ELF-1 (cell line): ENCODE measurements around the gene TMEM47.

Source experiments
- DNase-seq: peaks from one replicate; pipeline ENCODE4 v3.0.0-alpha.2; 2016; ENCODE audit warnings: low read depth, low spot score

Gene TMEM47

DNA sequence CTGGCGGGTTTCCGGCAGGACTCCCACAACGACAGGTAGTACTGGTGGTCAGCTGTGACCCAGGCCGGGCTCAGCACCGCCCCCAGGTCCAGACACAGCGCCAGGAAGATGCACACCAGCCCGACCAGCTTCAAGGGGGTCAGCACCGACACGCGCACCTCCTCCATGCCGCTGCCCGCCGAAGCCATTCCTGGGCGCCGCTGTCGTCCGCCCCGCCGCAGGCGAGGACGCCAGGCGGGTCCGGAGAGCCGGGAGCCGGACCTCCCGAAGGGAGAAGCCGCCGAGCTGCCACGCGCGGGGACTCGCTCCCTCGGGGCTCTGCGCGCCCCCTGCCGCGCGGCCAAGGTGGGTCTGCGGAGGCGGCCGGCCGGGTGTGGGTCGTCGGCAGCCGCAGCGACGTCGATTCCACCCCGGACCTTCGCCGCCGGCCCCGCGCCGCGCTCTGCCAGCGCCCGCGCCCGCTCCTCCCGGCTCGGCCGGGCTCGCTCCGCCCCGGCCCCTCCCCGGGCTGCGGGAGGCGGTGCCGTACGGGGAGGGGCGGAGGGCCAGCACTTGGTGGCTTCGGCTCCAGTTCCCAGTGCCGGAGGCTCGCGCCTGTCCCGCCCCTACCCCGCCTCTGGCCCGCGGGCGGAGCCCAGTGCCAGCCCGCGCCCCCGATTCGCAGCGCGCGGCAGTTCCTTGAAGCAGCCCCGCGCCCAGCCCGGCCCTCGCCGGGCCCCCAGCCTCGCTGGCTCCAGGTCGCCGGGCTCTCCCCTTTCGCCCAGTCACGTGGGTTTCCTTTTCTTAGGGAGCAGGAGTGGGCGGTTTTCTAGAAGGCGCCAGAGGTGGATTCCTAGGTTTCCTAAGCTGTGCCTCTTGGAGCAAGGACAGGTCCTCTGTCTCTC is at the start of gene TMEM47:
TMEM47 (minus strand) TSS at position 444 of the 884 bp plus-strand sequence; CDS start at position 188, 256 bp downstream.
- DNase-seq, result peak; percentile 96

DNA sequence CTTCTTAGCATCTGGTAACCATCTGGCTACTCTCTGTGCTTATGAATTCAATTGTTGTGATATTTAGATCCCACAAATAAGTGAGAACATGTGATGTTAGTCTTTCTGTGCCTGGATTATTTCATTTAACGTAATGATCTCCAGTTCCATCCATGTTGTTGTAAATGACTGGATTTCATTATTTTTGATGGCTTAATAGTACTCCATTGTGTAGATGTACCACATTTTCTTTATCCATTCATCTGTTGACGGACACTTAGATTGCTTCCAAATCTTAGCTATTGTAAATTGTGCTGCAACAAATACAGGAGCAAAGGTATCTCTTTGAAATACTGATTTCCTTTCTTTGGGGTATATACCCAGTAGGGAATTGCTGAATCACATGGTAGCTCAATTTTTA is 30.0 kb upstream of the TMEM47 start:
- DNase-seq, result no peak

DNA sequence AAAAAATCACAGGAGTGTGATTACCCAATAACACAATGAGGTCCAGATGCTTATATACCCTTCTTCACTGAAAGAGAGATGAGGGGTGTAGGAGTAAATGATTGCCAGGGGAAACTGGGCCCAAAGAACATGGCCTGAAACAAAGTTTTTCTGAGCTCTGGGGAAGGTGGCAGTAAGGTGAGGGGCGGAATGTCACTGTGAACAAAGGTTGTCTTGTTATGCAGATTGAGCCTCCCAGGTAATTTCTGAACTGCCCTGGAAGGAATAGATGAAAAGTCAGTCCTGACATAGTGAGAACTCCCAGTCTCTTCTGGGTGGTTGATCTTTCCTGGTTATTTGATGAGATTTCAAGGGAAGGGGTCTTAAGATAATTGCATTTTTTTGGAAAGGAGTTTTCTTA is 2.5 kb upstream of the TMEM47 start:
- peak; percentile 54 for DNase-seq

DNA sequence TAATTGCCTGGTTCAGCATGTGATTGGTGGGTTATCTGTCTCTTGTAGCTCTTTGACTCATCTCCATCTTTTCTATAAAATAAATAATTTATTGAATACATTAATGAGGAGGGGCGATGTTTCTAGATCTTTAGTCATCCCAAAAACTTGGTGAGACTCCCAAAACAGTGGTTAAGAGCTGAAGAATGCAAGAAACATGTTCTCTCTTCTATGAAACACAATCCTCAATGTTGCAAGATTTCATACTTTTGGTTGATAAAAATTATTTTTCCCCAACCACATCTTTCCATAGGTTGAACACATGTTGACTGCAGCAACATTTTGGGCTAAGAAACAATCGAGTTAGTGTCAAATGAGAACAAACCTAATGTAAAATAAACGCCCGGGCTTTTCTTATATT is 1.2 kb upstream of the TMEM47 start:
- no peak for DNase-seq

DNA sequence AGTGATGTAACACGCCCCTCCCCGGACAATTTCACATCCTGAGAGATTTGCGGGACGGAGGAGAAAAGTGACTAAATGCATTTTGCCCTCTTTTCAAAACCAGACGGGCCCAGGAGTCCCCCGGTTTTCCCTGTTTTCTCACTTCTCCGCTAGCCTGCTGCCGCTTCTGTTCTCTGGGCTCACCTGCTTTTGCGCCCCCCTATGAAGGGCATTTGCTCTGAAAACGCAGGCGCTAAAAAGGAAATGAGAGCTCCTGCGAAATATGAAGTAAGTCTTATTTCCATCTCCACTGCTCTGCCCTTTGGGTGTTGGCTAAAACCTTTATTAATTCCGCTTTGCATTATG is 613 bp upstream of the TMEM47 start:
- no peak for DNase-seq

DNA sequence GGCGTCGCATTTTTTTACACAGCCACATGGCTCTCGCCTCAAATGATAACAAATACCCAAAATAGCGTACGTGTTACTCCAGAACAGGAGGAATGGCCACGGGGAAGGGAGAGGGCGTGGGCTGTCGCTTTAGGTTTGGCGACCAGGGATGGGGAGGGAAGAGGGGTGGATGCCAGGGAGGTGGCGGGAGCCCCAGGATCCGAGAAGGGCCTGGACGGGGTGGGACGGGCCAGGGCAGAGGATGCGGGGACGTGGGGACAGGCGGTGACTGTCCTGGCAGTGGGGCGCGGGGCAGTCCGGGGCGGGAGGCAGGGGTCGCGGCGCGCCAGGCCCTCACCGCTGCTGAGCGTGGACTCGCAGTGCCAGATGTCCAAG is 631 bp downstream of the TMEM47 start:
- DNase-seq, result no peak

DNA sequence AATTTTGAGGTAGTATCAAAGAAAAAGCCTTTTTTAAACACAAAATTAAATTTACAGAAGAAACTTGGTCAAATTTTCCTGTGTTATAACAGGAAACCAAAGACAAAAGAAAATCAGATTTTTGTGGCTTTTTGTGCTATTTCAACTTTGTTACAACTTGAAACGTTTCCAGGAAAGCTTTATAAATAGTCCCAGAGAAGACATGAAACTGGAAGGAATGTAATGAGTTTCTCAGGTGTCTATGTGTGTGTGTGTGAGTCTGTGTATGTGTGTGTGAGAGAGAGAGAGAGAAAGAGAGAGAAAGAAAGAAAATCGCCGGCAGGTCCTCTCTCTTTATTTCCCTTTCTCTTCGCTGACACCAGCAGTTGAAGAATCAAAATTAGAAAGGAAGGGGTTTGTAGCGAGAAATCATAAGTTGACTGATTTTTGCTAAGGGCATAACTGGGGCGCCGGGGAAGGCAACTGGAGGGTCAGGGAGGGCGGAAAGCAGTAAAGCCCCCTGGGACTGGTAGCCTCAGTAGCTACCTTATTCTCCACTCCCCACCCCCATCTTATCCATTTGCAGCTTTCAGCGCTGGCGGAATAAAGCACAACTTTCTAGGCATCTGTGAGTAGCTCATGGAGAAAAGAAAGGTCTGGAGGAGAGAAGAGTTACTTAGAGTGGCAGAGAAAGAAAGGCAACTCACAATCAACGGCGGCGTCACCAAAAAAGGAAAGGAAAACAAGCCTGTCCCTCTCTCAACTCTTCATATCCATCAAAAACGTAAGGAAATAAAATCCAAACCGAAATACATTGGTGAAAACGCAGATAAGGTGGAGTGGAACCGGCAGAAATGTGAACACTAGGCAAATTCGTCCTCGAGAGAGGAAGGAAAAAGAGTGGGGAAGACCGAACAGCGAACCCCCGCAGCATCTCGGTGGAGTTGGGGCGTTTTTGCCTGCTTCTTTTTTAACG is 1.3 kb downstream of the TMEM47 start:
- peak; percentile 35 for DNase-seq

DNA sequence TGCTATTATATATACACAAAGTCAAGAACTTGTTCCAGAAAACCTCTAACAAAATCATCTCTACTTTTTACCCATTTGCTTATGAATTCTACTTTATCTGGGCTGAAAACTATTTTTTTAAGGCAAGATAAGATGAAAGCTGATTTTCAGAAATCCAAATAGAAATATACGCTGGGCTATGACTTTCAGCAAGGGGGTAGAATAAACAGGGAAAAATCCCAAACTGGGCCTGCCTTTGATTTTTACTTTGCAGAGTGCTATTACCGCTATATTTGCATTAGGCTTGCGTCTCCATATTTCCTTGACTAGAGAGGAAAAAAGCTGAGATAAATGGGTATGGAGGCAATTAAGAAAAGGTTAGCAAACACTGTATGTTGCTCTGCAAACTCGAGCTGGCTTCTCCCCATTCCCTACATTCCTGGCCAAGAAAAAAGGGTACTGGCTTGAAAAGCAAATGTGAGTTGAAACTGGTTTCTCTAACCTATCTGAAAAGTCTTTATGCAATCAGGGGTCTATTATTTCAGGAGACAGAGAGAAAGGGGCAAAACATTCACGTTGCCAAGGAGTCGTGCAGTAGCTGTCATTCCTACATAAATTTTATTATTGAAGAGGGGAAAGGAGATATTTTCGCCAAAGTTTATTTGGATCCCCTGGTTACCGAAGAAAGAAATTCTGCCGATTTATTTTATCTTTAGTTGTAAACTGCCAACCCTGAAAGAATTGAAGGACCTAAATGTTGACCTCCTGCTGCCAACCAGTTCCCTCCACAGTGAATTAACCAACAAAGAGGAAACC is 2.2 kb downstream of the TMEM47 start:
- peak; percentile 27 for DNase-seq

DNA sequence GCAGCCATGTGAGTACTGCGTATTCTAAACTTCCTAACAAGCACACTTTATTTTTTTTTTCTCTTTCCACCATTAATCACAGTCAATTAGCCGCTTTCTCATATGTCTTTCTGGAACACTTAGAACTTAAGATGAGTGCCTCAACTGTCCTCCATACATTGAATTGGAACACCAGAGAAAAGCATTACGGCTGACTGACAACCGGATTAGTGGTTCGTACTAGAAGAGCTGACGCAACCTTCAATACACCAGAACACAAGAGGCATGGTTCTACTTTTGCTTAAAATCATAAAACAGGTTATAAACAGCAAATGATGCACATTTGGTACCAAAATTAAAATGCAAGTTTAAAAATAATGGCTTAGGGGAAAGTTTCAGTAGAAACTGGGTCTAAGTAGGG is 3.3 kb downstream of the TMEM47 start:
- DNase-seq, result peak; percentile 20

DNA sequence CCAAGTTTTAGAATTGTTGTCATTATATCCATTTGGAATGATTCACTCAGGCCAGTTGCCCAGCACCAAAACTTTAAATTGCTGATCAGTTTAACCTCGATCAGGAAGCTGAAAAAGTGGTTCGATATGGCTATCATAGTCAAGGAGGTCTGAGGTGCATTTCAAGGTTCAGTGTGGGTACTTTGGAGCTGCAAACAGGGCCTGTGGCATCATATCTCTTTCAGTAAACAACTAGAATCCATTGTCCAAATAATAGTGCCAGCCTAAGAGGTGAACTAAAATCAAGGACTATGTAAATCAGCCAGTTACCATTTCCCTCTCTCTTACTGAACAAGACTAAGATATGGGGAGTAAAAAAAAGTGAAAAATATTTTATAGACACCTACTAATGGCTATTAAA is 14.2 kb downstream of the TMEM47 start:
- DNase-seq, result no peak

DNA sequence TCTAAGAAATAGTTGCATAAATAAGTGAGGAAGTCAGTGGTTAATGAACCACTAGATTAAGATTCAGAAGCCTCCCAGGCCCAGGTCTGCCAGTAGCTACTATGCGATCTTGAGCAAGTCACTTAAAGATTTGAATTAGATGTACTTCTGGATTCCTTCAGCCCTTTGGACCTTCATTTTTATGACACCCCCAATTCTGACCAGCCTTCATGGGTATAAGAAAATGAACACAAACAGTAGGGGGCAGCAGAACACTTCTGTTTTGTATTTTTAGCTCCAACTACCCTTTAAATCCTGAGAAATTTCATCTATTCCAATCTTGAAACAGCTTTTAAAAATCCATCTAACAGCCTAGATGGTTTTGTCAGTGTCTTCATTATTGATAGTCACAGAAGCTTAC is 19.0 kb downstream of the TMEM47 start:
- peak; percentile 16 for DNase-seq

DNA sequence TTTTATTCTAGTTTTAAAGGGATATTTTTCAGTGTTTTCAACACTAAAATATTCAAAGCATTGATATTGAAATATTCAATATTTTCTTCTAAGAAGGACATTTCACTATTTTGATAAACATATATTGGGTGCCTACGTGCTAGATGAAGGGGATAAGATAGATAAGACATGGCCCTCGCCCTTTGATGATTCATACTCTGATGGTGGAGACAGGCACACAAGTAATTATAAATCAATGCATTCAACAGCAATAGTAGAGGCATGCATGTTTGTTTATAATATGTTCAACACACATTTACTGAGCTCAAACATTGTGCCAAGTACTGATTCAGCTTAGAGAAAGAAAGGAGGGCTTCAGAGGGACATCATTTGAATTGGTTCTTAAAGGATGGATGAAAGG is 22.7 kb downstream of the TMEM47 start:
- no peak for DNase-seq

DNA sequence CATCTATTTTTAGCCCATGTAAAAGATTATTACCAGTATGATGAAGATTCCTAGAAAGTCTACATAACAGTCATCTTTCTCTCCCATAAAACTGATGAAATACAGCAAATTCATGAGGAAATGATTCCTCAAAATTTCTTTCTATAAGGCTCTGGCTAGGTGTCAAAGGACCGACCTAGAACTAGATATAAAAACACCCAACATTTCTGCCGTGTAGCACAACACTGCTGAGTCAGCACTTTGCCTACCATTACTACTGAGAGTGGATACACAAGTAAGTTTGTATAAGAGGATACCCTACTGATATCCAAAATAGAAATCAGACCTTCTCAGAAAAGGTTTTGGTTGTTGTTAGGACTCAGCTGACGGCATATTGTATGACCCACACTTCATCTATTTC is 24.7 kb downstream of the TMEM47 start:
- no peak for DNase-seq

DNA sequence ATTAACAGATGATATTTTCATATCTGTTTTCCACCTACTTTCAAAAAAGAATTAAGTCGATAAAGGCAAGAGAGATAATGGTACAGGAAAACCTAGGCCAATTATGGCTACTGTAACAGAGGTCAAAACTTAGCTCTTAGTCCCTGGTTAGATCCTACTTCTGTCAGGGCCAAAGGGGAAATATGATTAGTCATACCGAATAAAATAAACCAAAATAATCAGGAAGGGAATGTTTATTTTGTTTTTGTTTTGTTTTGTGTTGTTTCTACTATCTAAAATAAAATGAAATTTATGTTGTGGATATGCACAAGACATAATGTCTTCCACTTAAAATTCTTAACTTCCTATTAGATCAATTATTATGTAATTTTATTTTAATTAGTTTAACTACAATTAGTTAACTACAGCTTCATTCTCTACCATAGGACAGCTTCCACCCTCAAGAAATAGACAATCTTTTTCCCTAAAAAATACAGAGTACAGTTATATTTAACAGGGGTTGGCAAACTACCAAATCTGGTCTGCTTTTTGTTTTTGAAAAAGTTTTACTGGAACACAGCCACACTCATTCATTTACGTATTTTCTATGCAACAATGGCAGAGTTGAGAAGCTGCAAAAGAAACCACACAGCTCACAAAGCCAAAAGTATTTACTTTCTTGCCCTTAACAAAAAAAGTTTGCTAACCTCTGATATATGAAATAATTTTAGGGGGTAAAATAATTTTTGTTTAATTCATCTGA is 25.4 kb downstream of the TMEM47 start:
- no peak for DNase-seq

DNA sequence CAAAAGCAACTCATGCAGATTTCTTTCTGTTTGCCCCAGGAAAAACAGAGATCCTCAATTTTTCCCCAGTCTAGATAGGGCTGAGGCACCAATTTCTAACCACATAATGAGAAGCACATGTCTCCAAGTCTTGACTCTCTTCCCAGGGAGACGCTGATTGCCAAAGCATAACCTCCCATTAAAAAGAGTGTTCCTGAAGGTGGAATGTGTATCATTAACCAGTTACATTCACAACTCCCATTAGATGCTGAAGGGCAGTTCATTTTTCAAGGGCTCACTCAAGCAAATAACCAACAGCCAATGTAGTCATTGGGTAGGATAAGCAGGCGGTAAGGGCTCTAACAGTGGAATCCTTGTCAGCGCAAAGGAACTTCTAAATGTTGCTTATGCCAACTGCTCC is 27.5 kb downstream of the TMEM47 start:
- DNase-seq, result no peak

DNA sequence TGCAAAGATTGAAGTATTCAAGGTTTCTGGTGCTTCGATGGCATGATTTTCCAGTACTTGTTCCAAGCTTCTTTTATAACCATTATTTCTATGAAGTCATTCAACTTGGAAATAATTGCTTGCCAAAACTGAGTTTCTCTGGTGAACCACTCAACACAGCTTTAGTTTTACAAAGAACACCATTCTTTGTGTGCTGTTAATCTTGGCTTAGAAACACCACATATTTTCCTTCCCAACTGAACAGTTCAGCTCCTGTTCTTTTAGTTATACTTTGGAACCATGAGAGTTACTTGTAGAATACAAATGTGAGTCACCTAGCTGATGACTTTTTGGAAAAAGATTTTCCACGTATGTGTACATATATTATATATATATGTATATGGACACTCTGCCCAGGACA is 32.7 kb downstream of the TMEM47 start:
- DNase-seq, result no peak

DNA sequence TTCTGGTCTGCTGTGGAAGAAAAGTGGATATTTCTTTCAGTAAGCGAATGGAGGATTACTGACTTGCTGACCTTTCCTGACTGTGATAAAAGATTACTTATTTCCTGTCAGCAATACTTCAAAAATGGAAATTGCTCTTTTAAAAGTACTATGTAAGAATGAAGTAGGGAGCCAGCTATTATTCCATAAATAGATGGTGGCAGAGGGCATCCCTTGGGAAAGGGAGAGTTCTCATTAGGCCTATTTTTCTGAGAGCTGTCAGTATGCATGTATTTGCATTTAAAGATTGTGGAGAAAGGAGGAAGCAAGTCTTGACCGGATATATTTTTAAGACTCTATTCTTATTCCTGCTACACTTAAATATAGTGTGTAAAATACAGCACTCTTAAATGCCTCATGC is 37.2 kb downstream of the TMEM47 start:
- DNase-seq, result no peak

DNA sequence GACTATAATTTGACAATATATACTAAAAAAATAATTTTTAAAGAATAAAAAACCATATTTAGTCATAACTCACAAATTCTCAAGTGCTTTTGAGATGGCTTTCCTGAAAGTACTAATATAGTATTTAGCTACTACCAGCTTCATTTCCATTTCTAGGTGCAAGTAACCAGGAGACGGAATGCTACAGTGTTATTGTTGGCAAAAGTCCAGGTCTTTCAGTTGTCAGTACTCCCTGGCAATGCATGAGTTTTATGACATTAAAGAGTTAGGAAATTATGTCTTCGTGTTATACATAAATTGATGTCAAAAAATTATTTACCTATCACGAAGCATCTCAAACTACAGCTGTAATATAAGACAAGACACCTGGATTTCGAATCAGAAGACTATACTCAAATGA is 45.0 kb downstream of the TMEM47 start:
- no peak for DNase-seq

DNA sequence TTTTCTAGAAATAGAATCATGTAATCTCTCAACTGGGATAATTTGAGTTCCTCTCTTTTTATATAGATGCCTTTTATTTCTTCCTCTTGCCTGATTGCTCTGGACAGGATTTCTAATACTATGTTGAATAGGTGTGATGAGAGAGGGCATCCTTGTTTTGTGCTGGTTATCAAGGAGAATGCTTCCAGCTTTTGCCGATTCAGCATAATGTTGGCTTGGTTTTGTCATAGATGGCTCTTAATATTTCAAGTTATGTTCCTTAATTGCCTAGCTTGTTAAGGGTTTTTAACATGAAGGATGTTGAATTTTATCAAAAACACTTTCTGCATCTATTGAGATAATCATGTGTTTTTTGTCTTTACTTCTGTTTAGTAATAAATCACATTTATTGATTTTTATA is 58.7 kb downstream of the TMEM47 start:
- DNase-seq, result no peak

DNA sequence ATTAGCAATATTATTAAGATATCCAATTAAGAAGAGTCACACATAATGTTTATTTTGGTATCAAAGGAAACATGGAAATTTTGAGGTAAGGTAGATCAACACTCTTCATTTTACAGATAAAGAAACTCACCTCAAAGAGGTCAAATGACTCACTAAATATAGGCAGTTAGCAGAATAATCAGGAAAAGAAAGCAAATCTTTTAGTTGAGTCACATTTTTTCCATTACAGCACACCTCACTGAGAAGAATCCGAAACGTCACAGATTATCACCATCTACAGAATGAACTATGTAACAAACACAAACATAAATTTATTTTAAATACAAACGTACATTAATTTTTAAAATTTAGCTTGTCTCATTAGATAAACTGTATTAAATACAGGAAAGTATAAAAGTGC is 70.1 kb downstream of the TMEM47 start:
- no peak for DNase-seq

DNA sequence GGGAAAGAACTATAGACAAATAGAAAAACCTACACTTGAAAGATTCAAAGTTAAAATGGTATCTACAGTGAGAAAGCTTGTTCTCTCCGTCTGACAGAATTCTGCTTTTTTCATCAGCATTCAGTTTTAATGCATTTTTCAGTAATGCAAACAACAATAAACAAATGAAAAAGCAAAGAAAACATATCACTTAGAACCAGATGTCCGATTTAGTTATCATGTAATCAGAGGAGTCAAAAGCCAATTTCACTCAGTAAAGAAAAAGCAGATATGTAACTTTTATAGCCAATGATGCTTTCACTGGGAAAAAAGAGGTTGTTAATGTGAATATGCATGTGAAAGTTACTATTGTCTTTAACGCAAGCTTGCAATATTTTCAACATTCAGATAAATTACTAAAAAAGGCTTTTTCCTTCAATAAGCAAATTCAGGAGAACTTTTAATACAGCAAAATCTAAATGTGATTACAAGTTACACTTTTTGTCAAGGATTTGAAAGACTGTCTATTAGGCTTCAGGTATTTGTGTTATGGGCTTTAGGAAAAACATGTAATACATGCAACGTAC is 70.7 kb downstream of the TMEM47 start:
- DNase-seq, result no peak
